Measurements from ENCODE around the gene OPA1. TPM values are rescaled to one million over a fixed set of nuclear protein-coding genes. Genes with fewer than 3 reads are reported as not detected.

The OPA1 gene
- total RNA-seq, 1 experiment from 2014 or later: 72.0 TPM

- DNase-seq (ENCODE audit: low read depth, low spot score) (no peak), ATAC-seq (no peak)
- ChIA-PET RAD21 (ENCODE audit: low non-redundant PET in 1 of 2, low total read pairs in 2 of 2, uncharacterized antibody in 2 of 2, unreplicated experiment in 2 of 2) (no interaction called here), POLR2A (no interaction called here), CTCF (no interaction called here)
- Histone ChIP-seq H3K4me2 (ENCODE audit: low read length) (no peak overlapping the region), H3K36me3 (ENCODE audit: control insufficient read depth in 1 of 2, insufficient read depth in 2 of 2, low read length in 2 of 2) (0 out of 4 replicates have a peak, but pooled peaks cover 0 to 4% of the 10 kb centered on the region in 2 experiments), H3K27me3 (ENCODE audit: insufficient read depth, low read length) (no peaks in the 10 kb centered on the region), H3K4me1 (ENCODE audit: control insufficient read depth in 1 of 2, insufficient read depth in 2 of 2, low read length in 2 of 2) (peaks cover 9 to 19% of the 10 kb centered on the region in 2 experiments; a peak in 3 of 4 replicates), H3K9ac (ENCODE audit: low read length) (no peak overlapping the region), H4K20me1 (ENCODE audit: insufficient read depth) (peaks cover 15% of the 10 kb centered on the region; the same call in 1 of the 2 replicates), H3K9me2 (ENCODE audit: insufficient read depth) (no peaks in the 10 kb centered on the region; the same call in 1 of the 2 replicates), H3K4me3 (replicated peaks in 1 of 2; ENCODE audit: low read depth in 1 of 2, low read length in 2 of 2) (no peak overlapping the region), H2AFZ (ENCODE audit: low read depth, low read length, poor library complexity, severe bottlenecking) (no peak overlapping the region), H3K27ac (ENCODE audit: low read depth, low read length) (no peak overlapping the region), H3K79me2 (ENCODE audit: insufficient read depth, low read length) (peaks cover 79% of the 10 kb centered on the region), H3K9me3 (ENCODE audit: control insufficient read depth in 1 of 2, insufficient read depth in 1 of 2, low read depth in 1 of 2, low read length in 2 of 2) (no peaks in the 10 kb centered on the region)
- intact Hi-C loops (cut with micrococcal nuclease): no loop called here
- no TSS peak for BruUV-seq (replicated peaks)
- TF ChIP-seq EZH2phosphoT487 (IDR thresholded peaks at IDR 0.05; ENCODE audit: borderline replicate concordance) (no peak), ZBTB33 (IDR thresholded peaks at IDR 0.05; ENCODE audit: extremely low read depth, insufficient replicate concordance, low read length) (no peak), MAX (IDR thresholded peaks at IDR 0.05) (no peak), SIN3A (IDR thresholded peaks at IDR 0.05; ENCODE audit: low read depth) (no peak), ZFX (IDR thresholded peaks at IDR 0.05) (no peak), RAD21 (IDR thresholded peaks at IDR 0.05; ENCODE audit: low read depth) (no peak), ZNF274 (IDR thresholded peaks at IDR 0.05; ENCODE audit: low read depth, low read length) (no peak), POLR2AphosphoS5 (IDR thresholded peaks at IDR 0.05; ENCODE audit: low read depth, low read length) (no peak), ATF3 (IDR thresholded peaks at IDR 0.05) (no peak), EZH2 (IDR thresholded peaks at IDR 0.05) (no peak), YY1 (IDR thresholded peaks at IDR 0.05; ENCODE audit: extremely low read depth, insufficient replicate concordance, low read depth, low read length) (no peak), REST (IDR thresholded peaks at IDR 0.05; ENCODE audit: low read depth) (no peak), CBX3 (IDR thresholded peaks at IDR 0.05; ENCODE audit: low read depth) (no peak), SP1 (IDR thresholded peaks at IDR 0.05; ENCODE audit: low read depth) (no peak)
Measured at GRCh38 chr3:193595939-193596487, 3.0 kb downstream of the OPA1 start.

Measured in HCT116 (cell line).